ENCODE data around the gene JARID2. TPM values are rescaled to one million over a fixed set of nuclear protein-coding genes. Genes with fewer than 3 reads are reported as not detected.
A peak's percentile ranks its signal among the peaks of the same experiment; 100 is the strongest.

JARID2 gene
- total and polyA plus RNA-seq, 9 of the 15 experiments (the other 6 are each of a cell fraction or from before 2014, with no cell fraction given): 5.0 to 29.0 (median 15.6) TPM

DNA sequence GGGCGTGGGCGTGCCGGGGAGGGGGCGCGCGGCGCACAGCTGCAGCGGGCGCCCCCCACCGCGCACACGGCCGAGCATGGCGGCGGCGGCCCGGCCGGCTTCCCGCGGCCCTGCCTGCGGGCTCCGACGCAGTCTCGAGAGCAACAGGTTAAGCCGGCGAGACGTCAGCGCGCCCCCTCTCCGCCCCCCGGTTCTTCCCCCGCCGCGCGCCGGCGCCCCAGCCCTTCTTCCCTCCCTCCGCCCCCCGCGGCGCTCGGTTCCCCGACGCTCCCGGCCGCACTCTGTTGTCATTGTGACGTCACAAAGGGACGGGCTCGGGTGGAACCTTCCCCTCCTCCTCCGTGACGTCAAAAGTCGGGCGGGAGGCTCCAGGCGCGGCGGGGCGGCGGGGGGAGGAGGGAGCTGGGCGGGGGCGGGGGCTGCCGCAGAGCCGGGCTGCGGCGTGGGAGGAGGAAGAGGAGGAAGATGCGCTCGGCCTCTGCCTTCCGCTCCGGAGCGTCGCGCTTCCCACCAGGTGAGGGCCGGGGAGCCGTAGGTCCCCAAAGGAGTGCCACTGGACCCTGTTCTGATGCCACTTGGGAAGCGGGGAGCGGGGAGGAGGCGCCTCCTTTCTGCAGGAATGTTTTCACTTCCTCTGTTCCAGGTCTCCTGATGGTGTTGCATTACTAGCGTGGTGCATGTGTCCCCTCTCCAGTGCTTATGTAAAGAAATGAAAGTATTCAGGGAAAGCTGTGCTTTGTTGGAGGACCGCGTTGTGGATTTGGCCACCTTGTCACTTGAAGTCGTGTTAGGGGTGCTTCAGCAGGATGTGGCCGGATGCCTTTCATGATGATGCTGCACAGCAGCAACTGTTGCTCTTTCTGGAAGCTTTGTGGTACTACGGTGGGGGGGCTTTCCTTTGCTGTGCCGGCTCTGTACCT lies 2.8 kb downstream of the JARID2 start (continued):
- TF ChIP-seq, protein P1, sequence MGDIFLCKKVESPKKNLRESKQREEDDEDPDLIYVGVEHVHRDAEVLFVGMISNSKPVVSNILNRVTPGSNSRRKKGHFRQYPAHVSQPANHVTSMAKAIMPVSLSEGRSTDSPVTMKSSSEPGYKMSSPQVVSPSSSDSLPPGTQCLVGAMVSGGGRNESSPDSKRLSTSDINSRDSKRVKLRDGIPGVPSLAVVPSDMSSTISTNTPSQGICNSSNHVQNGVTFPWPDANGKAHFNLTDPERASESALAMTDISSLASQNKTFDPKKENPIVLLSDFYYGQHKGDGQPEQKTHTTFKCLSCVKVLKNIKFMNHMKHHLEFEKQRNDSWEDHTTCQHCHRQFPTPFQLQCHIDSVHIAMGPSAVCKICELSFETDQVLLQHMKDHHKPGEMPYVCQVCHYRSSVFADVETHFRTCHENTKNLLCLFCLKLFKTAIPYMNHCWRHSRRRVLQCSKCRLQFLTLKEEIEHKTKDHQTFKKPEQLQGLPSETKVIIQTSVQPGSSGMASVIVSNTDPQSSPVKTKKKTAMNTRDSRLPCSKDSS (IDR thresholded peaks at IDR 0.05; ENCODE audit: low read depth, partially characterized antibody): no peak
- TF ChIP-seq, protein P2, sequence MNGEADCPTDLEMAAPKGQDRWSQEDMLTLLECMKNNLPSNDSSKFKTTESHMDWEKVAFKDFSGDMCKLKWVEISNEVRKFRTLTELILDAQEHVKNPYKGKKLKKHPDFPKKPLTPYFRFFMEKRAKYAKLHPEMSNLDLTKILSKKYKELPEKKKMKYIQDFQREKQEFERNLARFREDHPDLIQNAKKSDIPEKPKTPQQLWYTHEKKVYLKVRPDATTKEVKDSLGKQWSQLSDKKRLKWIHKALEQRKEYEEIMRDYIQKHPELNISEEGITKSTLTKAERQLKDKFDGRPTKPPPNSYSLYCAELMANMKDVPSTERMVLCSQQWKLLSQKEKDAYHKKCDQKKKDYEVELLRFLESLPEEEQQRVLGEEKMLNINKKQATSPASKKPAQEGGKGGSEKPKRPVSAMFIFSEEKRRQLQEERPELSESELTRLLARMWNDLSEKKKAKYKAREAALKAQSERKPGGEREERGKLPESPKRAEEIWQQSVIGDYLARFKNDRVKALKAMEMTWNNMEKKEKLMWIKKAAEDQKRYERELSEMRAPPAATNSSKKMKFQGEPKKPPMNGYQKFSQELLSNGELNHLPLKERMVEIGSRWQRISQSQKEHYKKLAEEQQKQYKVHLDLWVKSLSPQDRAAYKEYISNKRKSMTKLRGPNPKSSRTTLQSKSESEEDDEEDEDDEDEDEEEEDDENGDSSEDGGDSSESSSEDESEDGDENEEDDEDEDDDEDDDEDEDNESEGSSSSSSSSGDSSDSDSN (IDR thresholded peaks at IDR 0.05; ENCODE audit: borderline replicate concordance in 1 of 2, low read depth in 2 of 2, low read length in 2 of 2): peak in 1 of 2 experiments; percentile 69; a peak in 2 of 4 replicates
- TF ChIP-seq POLR2B (IDR thresholded peaks at IDR 0.05; ENCODE audit: low read depth, partially characterized antibody) (peak; percentile 13), TARDBP (IDR thresholded peaks at IDR 0.05) (peak; percentile 29; the same call in 1 of the 2 replicates), ZNF444 (CRISPR knock-in tag; IDR thresholded peaks at IDR 0.05) (no peak), HMGN3 (IDR thresholded peaks at IDR 0.05; ENCODE audit: borderline replicate concordance, extremely low read depth, insufficient read length, low read depth, low read length) (peak; percentile 33)
- TF ChIP-seq, protein P3, sequence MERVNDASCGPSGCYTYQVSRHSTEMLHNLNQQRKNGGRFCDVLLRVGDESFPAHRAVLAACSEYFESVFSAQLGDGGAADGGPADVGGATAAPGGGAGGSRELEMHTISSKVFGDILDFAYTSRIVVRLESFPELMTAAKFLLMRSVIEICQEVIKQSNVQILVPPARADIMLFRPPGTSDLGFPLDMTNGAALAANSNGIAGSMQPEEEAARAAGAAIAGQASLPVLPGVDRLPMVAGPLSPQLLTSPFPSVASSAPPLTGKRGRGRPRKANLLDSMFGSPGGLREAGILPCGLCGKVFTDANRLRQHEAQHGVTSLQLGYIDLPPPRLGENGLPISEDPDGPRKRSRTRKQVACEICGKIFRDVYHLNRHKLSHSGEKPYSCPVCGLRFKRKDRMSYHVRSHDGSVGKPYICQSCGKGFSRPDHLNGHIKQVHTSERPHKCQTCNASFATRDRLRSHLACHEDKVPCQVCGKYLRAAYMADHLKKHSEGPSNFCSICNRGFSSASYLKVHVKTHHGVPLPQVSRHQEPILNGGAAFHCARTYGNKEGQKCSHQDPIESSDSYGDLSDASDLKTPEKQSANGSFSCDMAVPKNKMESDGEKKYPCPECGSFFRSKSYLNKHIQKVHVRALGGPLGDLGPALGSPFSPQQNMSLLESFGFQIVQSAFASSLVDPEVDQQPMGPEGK (CRISPR knock-in tag; IDR thresholded peaks at IDR 0.05; ENCODE audit: borderline replicate concordance): no peak
- TF ChIP-seq, protein P4, sequence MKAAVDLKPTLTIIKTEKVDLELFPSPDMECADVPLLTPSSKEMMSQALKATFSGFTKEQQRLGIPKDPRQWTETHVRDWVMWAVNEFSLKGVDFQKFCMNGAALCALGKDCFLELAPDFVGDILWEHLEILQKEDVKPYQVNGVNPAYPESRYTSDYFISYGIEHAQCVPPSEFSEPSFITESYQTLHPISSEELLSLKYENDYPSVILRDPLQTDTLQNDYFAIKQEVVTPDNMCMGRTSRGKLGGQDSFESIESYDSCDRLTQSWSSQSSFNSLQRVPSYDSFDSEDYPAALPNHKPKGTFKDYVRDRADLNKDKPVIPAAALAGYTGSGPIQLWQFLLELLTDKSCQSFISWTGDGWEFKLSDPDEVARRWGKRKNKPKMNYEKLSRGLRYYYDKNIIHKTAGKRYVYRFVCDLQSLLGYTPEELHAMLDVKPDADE (conservative IDR thresholded peaks at IDR 0.05; ENCODE audit: control insufficient read depth, low read depth, low read length): peak; percentile 7; the same call in 1 of the 2 replicates

Measured in K562 (cell line).